Kasumi-1 (cell line): Measurements from ENCODE around the gene RAB7A.
"Not testable (repeated sequence)": the region's sequence is repeated elsewhere in the genome, so short reads cannot be mapped to it uniquely, and the experiment has no call there.

Experiments used
- DNase-seq, 2 experiments: peaks; one replicate each; lab custom pipeline; 2025; lab: John Stamatoyannopoulos, UW

The RAB7A gene

GRCh38 chr3:128710816-128711433, 15.1 kb upstream of the RAB7A start:
- no peak for DNase-seq

DNA sequence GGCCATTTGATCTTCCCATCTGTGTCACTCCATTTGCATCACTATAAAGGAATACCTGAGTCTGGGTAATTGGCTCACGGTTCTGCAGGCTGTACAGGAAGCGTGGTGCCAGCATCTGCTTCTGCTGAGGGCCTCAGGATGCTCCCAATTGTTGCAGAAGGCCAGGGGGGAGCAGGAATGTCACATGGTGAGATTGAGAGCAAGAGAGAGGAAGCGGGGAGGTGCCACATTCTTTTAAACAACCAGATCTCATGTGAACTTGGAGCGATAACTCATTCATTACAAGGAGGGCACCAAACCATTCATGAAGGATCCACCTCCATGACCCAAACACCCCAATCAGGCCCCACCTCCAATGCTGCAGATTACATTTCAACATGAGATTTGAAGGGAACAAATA, 13.1 kb upstream of the RAB7A start:
- no peak for DNase-seq

DNA sequence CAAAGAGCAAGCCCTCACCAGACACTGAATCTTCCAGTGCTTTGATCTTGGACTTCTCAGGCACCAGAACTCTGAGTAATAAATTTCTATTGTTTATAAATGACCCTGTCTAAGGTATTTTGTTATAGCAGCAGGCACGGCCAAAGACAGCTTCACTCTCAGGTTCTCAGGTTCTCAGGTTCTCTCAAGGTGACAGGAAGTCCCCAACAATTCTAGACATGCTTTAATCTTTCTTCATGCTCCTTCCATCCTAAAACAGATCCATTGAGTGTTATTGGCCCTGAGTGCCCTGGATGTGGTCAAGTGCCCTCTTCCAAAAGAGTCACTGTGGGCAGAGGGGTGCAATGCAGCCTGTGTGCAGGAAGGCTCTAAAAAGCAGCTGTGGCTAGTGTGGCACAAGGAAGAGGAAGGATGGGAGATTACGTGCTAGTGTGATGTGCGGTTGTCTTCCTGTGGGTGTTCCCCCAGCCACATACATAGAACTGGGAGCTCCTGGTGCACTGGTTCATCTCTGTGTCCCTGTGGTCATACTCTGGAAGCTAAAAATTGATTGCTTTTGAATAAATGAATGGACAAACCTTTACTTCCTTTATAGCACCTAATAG, 11.0 kb upstream of the RAB7A start:
- peak; percentile 87 to 93 for DNase-seq

GRCh38 chr3:128718892-128719291, 7.1 kb upstream of the RAB7A start:
- DNase-seq = not testable (repeated sequence)

DNA sequence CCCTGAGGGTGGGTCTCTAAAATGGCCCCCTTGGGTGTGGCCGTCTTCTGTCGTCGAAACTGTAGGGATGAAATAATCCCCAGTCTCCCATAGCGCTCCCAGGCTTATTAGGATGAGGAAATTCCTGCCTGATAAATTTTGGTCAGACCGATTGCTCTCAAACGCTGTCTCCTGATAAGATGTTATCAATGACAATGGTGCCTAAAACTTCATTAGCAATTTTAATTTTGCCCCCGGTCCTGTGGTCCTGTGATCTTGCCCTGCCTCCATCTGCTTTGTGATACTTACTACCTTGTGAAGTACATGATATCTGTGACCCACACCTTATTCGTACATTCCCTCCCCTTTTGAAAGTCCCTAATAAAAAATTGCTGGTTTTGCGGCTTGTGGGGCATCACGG, 5.1 kb upstream of the RAB7A start:
- no peak for DNase-seq

DNA sequence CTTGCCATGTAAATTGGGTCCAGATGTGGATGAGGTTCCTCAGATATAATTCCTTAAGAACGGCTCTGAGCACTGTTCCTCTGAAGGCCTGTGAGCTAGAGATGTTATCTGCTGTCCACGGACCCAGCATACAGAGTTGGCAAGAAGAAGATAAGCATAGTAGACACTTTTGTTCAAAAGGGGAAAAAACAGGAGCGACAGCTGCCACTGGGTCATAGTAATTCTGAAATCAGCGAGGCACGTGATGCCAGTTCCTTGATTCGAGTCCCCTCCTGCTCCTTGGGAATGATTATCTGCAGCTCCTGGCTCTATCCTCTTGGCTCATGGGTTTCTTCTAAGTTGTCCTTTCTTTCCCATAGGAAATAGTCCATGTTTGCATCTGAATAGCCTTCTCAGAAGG, 2.5 kb upstream of the RAB7A start:
- no peak for DNase-seq

GRCh38 chr3:128725547-128726022, 398 bp upstream of the RAB7A start:
- no peak for DNase-seq

GRCh38 chr3:128727059-128727458, 1.1 kb downstream of the RAB7A start:
- DNase-seq = no peak

DNA sequence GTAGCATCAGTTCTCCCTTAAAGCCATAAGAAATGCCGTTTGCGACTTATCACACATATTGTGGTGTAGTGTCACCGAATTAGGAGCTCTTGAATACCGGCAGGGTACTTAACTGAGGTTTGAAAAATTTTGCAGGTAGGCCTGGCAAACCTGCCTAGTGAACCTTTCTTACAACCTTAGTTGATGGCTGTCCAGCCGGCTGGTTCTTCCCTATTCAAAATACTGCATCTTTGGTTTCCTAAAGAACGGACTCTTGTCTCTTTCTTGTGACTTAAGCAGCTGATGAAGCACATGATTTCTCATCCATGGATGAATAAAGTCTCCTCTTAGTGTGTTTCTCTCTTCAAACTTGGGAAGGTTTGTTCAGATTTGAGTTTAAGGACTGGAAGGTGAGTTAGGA, 1.5 kb downstream of the RAB7A start:
- no peak for DNase-seq

DNA sequence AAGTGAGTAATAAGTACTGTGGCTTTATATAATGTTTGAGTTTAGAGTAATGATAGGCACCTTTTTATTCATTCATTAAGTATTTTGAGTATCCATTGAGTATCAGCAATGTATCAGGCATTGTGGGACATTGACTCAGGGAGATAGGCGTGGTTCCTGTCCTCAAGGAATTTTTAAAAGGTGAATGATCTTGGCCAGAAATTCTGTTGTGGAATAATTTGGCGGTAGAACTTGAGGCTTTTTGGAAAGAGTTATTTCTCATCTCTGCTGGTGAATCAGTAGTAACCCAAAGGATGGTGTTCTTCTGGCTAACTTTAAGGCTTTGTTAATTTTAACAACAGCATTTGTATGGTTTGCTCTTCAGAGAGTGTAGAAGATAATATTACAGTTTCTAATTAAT, 2.0 kb downstream of the RAB7A start:
- DNase-seq = no peak

DNA sequence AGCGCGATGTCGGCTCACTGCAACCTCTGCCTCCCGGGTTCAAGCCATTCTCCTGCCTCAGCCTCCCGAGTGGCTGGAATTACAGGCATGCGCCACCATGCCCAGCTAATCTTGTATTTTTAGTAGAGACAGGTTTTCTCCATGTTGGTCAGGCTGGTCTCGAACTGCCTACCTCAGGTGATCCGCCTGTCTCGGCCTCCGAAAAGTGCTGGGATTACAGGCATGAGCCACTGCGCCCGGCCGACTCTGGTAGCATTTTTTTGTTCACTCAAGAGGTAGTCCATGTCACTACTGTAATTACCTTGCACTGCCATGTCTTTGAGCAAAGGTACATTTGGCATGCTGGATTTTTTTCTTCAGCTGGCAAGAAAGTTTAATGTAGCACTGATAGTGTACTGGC, 2.5 kb downstream of the RAB7A start:
- not testable (repeated sequence) for DNase-seq

GRCh38 chr3:128730471-128730870, 4.5 kb downstream of the RAB7A start:
- no peak for DNase-seq

- DNase-seq = no peak
These were observed 8.7 kb downstream of the RAB7A start for GRCh38 chr3:128734523-128735189.

GRCh38 chr3:128735287-128735686, 9.3 kb downstream of the RAB7A start:
- DNase-seq = no peak

DNA sequence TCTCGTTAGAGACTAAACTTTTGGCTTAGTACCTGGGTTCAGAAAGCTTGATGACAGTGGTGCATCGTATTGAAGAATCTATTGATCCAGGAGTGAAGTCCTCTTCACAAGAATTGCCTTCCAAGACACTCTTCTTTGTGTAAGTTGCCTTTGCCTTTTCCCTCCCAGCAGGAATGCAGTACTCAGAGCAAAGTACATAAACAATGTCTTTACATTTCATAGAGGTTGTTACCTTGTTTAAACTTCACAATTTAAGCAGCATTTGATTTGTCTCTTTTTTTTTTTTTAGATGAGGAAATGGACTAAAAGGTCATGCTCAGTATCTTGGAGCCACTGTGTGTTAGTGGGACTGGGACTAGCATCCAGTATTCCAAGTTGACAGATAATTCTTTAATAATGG, 9.9 kb downstream of the RAB7A start:
- no peak for DNase-seq

DNA sequence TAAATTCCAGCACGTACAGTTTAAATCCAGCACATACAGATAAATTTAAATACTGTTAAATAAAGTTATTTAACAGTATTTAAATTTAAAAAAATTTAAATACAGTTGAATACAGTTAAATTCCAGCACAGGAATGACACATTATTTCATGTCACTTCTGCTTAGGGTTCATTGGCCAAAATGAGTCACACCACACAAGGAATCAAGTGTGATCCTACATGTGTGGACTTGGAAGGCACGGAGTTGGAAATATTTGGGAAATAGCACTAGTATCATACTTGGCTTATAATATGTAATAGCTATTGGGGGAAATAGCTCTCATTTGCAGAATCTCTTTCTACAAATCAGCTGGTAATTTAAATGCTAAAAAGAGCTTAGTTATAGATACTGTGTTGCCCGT, 10.6 kb downstream of the RAB7A start:
- DNase-seq = no peak

DNA sequence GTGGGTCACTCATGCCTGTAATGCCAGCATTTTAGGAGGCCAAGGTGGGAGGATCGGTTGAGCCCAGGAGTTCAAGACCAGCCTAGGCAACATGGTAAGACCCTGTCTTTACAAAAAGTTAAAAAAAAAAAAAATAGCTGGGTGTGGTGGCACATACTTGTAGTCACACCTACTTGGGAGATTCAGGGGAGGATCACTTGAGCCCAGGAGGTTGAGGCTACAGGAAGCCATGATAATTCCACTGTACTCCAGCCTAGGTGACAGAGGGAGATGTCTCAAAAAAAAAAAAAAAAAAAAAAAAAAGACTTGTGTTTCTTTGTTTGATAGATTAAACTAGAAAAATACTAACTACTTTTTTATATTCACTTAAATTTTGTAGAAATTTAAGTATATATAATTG, 14.6 kb downstream of the RAB7A start:
- DNase-seq = no peak

DNA sequence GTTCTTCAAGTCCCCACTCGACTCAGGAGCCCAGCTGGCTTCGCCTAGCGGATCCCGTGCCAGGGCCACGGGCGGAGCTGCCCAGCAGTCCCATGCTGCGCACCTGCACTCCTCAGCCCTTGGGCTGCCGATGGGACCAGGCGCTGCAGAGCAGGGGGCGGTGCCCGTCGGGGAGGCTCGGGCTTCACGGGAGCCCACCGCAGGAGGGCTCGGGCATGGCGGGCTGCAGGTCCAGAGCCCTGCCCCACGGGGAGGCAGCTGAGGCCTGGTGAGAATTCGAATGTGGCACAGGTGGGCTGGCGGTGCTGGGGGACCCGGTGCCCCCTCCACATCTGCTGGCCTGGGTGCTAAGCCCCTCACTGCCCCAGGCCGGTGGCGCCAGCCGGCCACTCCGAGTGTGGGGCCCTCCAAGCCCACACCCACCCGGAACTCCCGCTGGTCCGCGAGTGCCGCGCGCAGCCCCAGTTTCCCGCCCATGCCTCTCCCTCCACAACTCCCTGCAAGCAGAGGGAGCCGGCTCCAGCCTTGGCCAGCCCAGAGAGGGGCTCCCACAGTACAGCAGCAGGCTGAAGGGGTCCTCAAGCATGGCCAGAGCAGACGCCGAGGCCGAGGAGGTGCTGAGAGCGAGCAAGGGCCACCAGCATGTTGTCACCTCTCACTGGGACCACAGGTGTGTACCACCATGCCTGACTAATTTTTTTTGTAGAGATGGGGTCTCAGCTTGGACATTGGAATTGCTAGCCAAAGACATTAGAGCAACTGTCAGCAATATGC, 17.0 kb downstream of the RAB7A start:
- no peak for DNase-seq

GRCh38 chr3:128745742-128746141, 19.8 kb downstream of the RAB7A start:
- no peak for DNase-seq

DNA sequence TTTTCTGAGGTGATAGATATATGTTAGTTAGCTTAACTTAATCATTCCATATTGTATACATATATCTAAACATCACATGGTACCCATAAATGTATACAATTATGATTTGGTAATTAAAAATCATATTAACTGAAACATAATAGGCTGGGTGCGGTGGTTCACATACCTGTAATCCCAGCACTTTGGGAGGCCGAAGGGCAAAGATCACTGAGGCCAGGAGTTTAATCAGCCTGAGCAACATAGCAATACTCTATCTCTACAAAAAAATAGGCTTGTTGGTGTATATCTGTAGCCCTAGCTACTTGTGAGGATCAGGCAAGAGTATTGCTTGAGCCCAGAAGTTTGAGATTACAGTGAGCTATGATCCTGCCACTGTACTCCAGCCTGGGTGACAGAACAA, 20.9 kb downstream of the RAB7A start:
- no peak for DNase-seq

GRCh38 chr3:128748557-128748956, 22.6 kb downstream of the RAB7A start:
- DNase-seq = no peak

DNA sequence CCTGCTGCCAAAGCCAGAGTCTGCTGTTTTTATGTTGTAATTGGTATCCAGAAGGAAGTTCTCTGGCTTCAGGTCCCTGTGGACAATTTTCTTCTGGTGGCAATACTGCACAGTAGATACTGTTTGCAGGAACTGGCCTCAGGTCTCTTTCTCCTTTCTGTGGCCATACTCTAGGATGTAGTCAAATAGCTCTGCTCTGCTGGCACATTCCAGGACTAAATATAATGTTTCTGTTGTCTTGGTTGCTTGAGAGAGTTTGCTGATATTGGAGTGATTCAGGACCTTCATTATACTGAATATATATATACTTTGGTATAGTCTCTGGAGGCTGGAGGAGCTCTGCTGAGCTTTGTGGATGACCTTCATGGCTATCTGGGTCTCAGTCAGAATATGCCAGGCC, 23.1 kb downstream of the RAB7A start:
- no peak for DNase-seq

- DNase-seq = not testable (repeated sequence)
These were observed 23.6 kb downstream of the RAB7A start for GRCh38 chr3:128749561-128749960.
